Gastroesophageal sphincter (tissue), 3 donors: Measurements from ENCODE around the gene GGNBP2.

Experiments used
- CTCF ChIP-seq, 4 experiments: fragments of 200-600 bp in 2 of 4; fragments of 450-650 bp in 2 of 4; sonication (generic) in 1 of 4; IDR thresholded peaks; one replicate each; pipeline ENCODE4 v1.5.1; 2017 to 2019; ENCODE audit warnings: antibody characterized with exemption in 4 of 4, mild to moderate bottlenecking in 2 of 4, moderate library complexity in 2 of 4
- EP300 ChIP-seq: sonication (generic); formaldehyde crosslinking; IDR thresholded peaks from one replicate; pipeline ENCODE4 v1.6.1; 2017; ENCODE audit warnings: antibody characterized with exemption, mild to moderate bottlenecking
- POLR2A ChIP-seq, 2 donors: fragments of 450-650 bp; IDR thresholded peaks; one replicate each; pipeline ENCODE4 v1.6.1; 2017; ENCODE audit warnings: antibody characterized with exemption in 2 of 2, mild to moderate bottlenecking in 2 of 2, moderate library complexity in 1 of 2
- POLR2AphosphoS5 ChIP-seq: sonication (generic); formaldehyde crosslinking; IDR thresholded peaks from one replicate; pipeline ENCODE4 v1.6.1; 2017; ENCODE audit warnings: antibody characterized with exemption

DNA sequence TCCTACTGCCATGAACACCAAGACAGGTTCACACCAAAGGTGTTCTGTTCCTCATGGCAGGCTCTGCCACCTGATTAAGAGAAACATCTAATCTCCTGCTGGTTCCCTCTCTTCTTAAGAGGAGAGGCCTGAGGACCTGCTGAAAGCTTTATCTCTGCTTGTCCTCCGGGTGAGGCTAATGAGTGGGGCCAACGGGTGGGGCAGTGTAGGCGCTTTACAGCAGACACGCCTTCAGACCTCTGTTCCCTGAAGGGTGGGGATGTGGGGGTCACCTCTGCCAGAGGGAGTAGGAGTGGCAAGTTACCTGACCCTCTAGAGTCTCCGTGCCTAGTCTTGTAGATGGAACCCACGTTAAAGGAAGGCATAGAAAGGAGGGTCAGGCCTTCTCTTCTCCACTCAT, 52.5 kb downstream of the GGNBP2 start:
- TF ChIP-seq CTCF (IDR thresholded peaks at IDR 0.05) = no peak
- TF ChIP-seq POLR2A (IDR thresholded peaks at IDR 0.05) = no peak
- no peak for TF ChIP-seq EP300
- no peak for TF ChIP-seq POLR2AphosphoS5
